ENCODE data around the gene TLCD1. TPM values are rescaled to one million over a fixed set of nuclear protein-coding genes. Genes with fewer than 3 reads are reported as not detected.

TLCD1 gene
- total RNA-seq, 1 donor from 2014 or later, result 1.6 TPM

DNA sequence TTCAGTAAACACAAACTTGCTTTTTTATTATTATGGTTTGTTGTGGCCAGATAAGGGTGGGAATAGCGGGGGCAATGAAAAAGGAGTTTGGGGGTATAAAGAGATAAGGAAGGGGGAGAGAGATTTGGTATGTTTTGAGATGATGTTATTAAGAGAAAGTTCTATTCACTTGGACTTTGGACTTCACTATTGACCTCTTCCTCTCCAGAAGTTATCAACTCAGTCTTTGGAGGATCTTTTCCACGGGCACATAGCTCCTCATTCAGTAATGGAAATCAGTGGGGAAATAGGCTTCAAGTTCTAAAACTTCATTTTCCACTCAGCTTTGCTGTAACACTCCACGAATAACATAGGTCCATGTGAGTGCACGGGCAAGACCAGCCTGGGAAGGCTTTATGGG lies 37.6 kb downstream of the TLCD1 start:
- Histone ChIP-seq H3K27ac (ENCODE audit: low read depth, low read length) (no peak overlapping the region), H3K4me1 (ENCODE audit: control insufficient read depth in 3 of 3, insufficient read depth in 3 of 3, low read length in 3 of 3) (no peaks in the 10 kb centered on the region), H3K36me3 (ENCODE audit: control insufficient read depth in 3 of 3, insufficient read depth in 3 of 3, low read length in 3 of 3) (peaks cover 76 to 81% (median 77%) of the 10 kb centered on the region in 3 donors), H3K9ac (ENCODE audit: low read depth in 1 of 3, low read length in 3 of 3) (no peak overlapping the region), H3K27me3 (ENCODE audit: control insufficient read depth in 3 of 3, insufficient read depth in 3 of 3, low read length in 3 of 3) (no peaks in the 10 kb centered on the region), H3K4me3 (ENCODE audit: low read length in 3 of 3) (no peak overlapping the region), H3K9me3 (ENCODE audit: control insufficient read depth in 3 of 3, low read length in 3 of 3) (no peaks in the 10 kb centered on the region)

DNA sequence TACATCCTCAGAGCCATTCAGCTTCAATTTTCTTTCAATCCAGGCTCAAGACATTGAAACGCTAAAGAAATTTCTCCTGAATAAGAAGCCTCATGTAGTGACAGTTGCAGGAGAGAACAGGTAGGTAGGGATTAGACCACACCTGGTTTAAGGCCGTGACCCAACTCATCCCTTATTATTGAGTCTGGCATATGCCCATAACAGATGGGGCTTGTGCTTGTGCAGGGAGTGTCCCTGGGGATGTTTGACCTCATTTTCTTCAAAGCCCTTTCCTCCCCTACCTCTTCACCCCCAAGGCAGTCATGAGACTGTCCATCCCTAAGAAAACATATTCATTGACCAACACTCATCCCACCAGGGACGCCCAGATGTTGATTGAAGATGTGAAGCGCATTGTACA lies 39.7 kb downstream of the TLCD1 start:
- no peaks in the 10 kb centered on the region for H3K9me3 ChIP-seq (ENCODE audit: control insufficient read depth in 3 of 3, low read length in 3 of 3)
- H3K27me3 ChIP-seq (ENCODE audit: control insufficient read depth in 3 of 3, insufficient read depth in 3 of 3, low read length in 3 of 3), result no peaks in the 10 kb centered on the region
- peaks cover 87 to 97% (median 94%) of the 10 kb centered on the region in 3 donors for H3K36me3 ChIP-seq (ENCODE audit: control insufficient read depth in 3 of 3, insufficient read depth in 3 of 3, low read length in 3 of 3)
- H3K4me3 ChIP-seq (ENCODE audit: low read length in 3 of 3), result no peak overlapping the region
- H3K9ac ChIP-seq (ENCODE audit: low read depth in 1 of 3, low read length in 3 of 3), result no peak overlapping the region
- no peak overlapping the region for H3K27ac ChIP-seq (ENCODE audit: low read depth, low read length)
- H3K4me1 ChIP-seq (ENCODE audit: control insufficient read depth in 3 of 3, insufficient read depth in 3 of 3, low read length in 3 of 3), result no peaks in the 10 kb centered on the region

DNA sequence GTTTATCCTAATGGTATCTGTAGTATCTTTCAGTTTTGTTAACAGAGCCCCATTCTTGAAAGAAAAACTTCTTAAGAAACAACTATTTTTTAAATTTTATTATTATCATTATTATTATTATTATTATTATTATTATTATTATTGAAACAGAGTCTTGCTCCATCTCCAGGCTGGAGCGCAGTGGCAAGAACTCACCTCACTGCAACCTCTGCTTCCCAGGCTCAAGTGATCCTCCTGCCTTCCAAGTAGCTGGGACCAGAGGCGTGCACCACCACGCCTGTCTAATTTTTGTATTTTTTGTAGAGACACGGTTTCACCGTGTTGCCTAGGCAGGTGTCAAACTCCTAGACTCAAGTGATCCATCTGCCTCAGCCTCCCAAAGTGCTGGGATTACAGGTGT lies 40.7 kb downstream of the TLCD1 start:
- Histone ChIP-seq H3K4me3 (ENCODE audit: low read length in 3 of 3) (no peak overlapping the region), H3K9ac (ENCODE audit: low read depth in 1 of 3, low read length in 3 of 3) (no peak overlapping the region), H3K9me3 (ENCODE audit: control insufficient read depth in 3 of 3, low read length in 3 of 3) (no peaks in the 10 kb centered on the region), H3K27me3 (ENCODE audit: control insufficient read depth in 3 of 3, insufficient read depth in 3 of 3, low read length in 3 of 3) (no peaks in the 10 kb centered on the region), H3K27ac (ENCODE audit: low read depth, low read length) (no peak overlapping the region), H3K4me1 (ENCODE audit: control insufficient read depth in 3 of 3, insufficient read depth in 3 of 3, low read length in 3 of 3) (no peaks in the 10 kb centered on the region), H3K36me3 (ENCODE audit: control insufficient read depth in 3 of 3, insufficient read depth in 3 of 3, low read length in 3 of 3) (peaks cover 87 to 97% (median 94%) of the 10 kb centered on the region in 3 donors)

DNA sequence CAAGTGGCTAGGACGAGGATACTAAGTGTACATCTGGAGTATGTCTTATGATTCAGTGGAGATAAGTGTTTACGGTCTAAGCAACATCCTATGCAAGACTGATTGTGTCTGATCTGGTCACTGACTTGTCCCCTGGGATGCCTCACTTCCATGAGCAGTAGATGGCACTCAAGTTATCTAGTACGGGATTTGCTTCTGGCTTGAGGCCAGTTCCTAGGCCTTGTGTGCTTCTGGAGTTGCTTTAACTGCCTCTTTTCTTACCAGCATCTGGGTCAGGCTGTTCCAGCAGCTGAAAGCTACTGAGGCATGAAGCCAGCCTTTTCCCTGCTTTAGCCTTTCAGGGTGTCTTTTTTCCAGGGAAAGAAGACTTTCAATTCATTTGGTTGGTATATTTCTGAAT lies 41.1 kb downstream of the TLCD1 start:
- peaks cover 83 to 95% (median 90%) of the 10 kb centered on the region in 3 donors for H3K36me3 ChIP-seq (ENCODE audit: control insufficient read depth in 3 of 3, insufficient read depth in 3 of 3, low read length in 3 of 3)
- H3K27me3 ChIP-seq (ENCODE audit: control insufficient read depth in 3 of 3, insufficient read depth in 3 of 3, low read length in 3 of 3), result no peaks in the 10 kb centered on the region
- H3K27ac ChIP-seq (ENCODE audit: low read depth, low read length), result no peak overlapping the region
- no peaks in the 10 kb centered on the region for H3K4me1 ChIP-seq (ENCODE audit: control insufficient read depth in 3 of 3, insufficient read depth in 3 of 3, low read length in 3 of 3)
- H3K9ac ChIP-seq (ENCODE audit: low read depth in 1 of 3, low read length in 3 of 3), result no peak overlapping the region
- no peaks in the 10 kb centered on the region for H3K9me3 ChIP-seq (ENCODE audit: control insufficient read depth in 3 of 3, low read length in 3 of 3)
- H3K4me3 ChIP-seq (ENCODE audit: low read length in 3 of 3), result no peak overlapping the region

GRCh38 chr17:28682655-28683054 lies 43.4 kb downstream of the TLCD1 start:
- H3K4me1 ChIP-seq (ENCODE audit: control insufficient read depth in 3 of 3, insufficient read depth in 3 of 3, low read length in 3 of 3), result no peaks in the 10 kb centered on the region
- H3K27ac ChIP-seq (ENCODE audit: low read depth, low read length), result no peak overlapping the region
- H3K27me3 ChIP-seq (ENCODE audit: control insufficient read depth in 3 of 3, insufficient read depth in 3 of 3, low read length in 3 of 3), result no peaks in the 10 kb centered on the region
- no peak overlapping the region for H3K9ac ChIP-seq (ENCODE audit: low read depth in 1 of 3, low read length in 3 of 3)
- H3K4me3 ChIP-seq (ENCODE audit: low read length in 3 of 3), result no peak overlapping the region
- no peaks in the 10 kb centered on the region for H3K9me3 ChIP-seq (ENCODE audit: control insufficient read depth in 3 of 3, low read length in 3 of 3)
- H3K36me3 ChIP-seq (ENCODE audit: control insufficient read depth in 3 of 3, insufficient read depth in 3 of 3, low read length in 3 of 3), result peaks cover 78 to 92% (median 85%) of the 10 kb centered on the region in 3 donors

DNA sequence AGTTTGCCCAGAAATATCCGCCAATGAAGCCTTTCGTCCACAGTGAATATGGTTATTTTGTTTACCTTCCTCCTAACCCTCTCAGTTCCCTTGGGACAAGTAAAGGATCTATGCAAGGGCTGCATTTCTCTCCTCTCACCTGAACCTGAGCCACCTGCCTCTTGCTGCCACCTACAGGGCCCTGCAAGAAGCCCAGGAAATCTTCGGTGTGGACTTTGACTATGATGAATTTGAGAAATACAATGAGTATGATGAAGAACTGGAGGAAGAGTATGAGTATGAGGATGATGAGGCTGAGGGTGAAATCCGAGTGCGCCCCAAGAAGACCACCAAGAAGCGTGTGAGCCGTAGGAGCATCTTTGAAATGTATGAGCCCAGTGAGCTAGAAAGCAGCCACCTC lies 50.1 kb downstream of the TLCD1 start:
- no peak overlapping the region for H3K4me3 ChIP-seq (ENCODE audit: low read length in 3 of 3)
- no peaks in the 10 kb centered on the region for H3K27me3 ChIP-seq (ENCODE audit: control insufficient read depth in 3 of 3, insufficient read depth in 3 of 3, low read length in 3 of 3)
- no peak overlapping the region for H3K9ac ChIP-seq (ENCODE audit: low read depth in 1 of 3, low read length in 3 of 3)
- no peak overlapping the region for H3K27ac ChIP-seq (ENCODE audit: low read depth, low read length)
- no peaks in the 10 kb centered on the region for H3K4me1 ChIP-seq (ENCODE audit: control insufficient read depth in 3 of 3, insufficient read depth in 3 of 3, low read length in 3 of 3)
- peaks cover 78 to 94% (median 81%) of the 10 kb centered on the region in 3 donors for H3K36me3 ChIP-seq (ENCODE audit: control insufficient read depth in 3 of 3, insufficient read depth in 3 of 3, low read length in 3 of 3)
- H3K9me3 ChIP-seq (ENCODE audit: control insufficient read depth in 3 of 3, low read length in 3 of 3), result no peaks in the 10 kb centered on the region

- Histone ChIP-seq H3K27me3 (ENCODE audit: control insufficient read depth in 3 of 3, insufficient read depth in 3 of 3, low read length in 3 of 3) (no peaks in the 10 kb centered on the region), H3K9me3 (ENCODE audit: control insufficient read depth in 3 of 3, low read length in 3 of 3) (no peaks in the 10 kb centered on the region), H3K4me3 (ENCODE audit: low read length in 3 of 3) (no peak overlapping the region), H3K9ac (ENCODE audit: low read depth in 1 of 3, low read length in 3 of 3) (no peak overlapping the region), H3K36me3 (ENCODE audit: control insufficient read depth in 3 of 3, insufficient read depth in 3 of 3, low read length in 3 of 3) (peaks cover 75 to 92% (median 79%) of the 10 kb centered on the region in 3 donors), H3K4me1 (ENCODE audit: control insufficient read depth in 3 of 3, insufficient read depth in 3 of 3, low read length in 3 of 3) (no peaks in the 10 kb centered on the region), H3K27ac (ENCODE audit: low read depth, low read length) (no peak overlapping the region)
Measured at GRCh38 chr17:28675490-28675889, 50.5 kb downstream of the TLCD1 start.

Small RNA genes lying within 50 kb of the gene (small RNA-seq; reads per million reads assigned to genes)
- gene SNORD42A (not detected), gene SNORD42B (not detected), gene SNORD4A (not detected), gene SNORD4B (not detected)

Other genes with a start within 250 kb of the TLCD1 start
- not detected for gene FOXN1, start 219.9 kb downstream of the TLCD1 start, total RNA-seq
- gene UNC119, start 173.6 kb downstream of the TLCD1 start, total RNA-seq, result 5.7 TPM
- 19.3 TPM for gene PIGS, start 154.7 kb downstream of the TLCD1 start, total RNA-seq
- 4.7 TPM for gene ALDOC, start 149.3 kb downstream of the TLCD1 start, total RNA-seq
- gene SPAG5, start 127.2 kb downstream of the TLCD1 start, total RNA-seq, result 5.7 TPM
- 3.7 TPM for gene RSKR, start 112.0 kb downstream of the TLCD1 start, total RNA-seq
- 80.4 TPM for gene BLTP2, start 81.1 kb downstream of the TLCD1 start, total RNA-seq
- gene SDF2, start 64.3 kb downstream of the TLCD1 start, total RNA-seq, result 41.2 TPM
- gene SUPT6H, start 64.0 kb downstream of the TLCD1 start, total RNA-seq, result 36.5 TPM
- 0.52 TPM for gene PROCA1, start 14.3 kb downstream of the TLCD1 start, total RNA-seq
- 44.9 TPM for gene RAB34, start 8.4 kb downstream of the TLCD1 start, total RNA-seq
- gene RPL23A, start 6.2 kb downstream of the TLCD1 start, total RNA-seq, result 880 TPM
- 0.52 TPM for gene NEK8, start 2.6 kb upstream of the TLCD1 start, total RNA-seq
- gene TRAF4, start 17.8 kb upstream of the TLCD1 start, total RNA-seq, result 26.1 TPM
- 6.3 TPM for gene FAM222B, start 116.6 kb upstream of the TLCD1 start, total RNA-seq
- gene ERAL1, start 128.8 kb upstream of the TLCD1 start, total RNA-seq, result 19.3 TPM
- 25.6 TPM for gene FLOT2, start 171.5 kb upstream of the TLCD1 start, total RNA-seq
- 5.7 TPM for gene DHRS13, start 176.8 kb upstream of the TLCD1 start, total RNA-seq
- gene PHF12, start 225.3 kb upstream of the TLCD1 start, total RNA-seq, result 8.9 TPM